ENCODE results near the gene PXYLP1.
A peak's percentile ranks its signal among the peaks of the same experiment; 100 is the strongest.

The PXYLP1 gene

DNA sequence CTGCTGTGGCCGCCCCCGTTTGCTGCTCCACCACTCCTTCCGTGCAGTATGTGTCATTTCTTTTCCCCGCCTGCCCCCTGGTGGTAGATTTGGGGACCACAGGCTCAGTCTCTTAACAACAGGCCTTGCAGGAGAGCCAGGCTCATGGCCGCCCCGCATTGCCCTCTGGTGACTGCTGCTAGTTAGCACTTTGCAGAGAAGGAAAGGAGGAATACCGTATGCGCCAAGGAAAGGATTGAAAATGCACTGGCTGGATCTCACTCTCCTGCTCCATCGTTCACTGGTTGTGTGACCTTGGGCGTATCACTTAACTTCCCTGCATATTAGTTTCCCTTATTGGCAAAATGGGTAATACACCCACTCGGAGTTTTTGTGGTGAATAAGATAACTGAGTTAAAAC is 39.3 kb upstream of the PXYLP1 start:
- Histone ChIP-seq H2BK12ac (ENCODE audit: low read length) (no peak overlapping the region), H3K27ac (ENCODE audit: low read depth, low read length) (no peak overlapping the region), H3K4ac (ENCODE audit: low read depth, low read length) (no peak overlapping the region), H3K18ac (ENCODE audit: low read length) (no peak overlapping the region), H2AFZ (ENCODE audit: insufficient read depth, low read length, poor library complexity) (no peak overlapping the region), H3K9ac (ENCODE audit: low read length) (no peak overlapping the region), H4K91ac (ENCODE audit: low read depth, low read length) (no peak overlapping the region), H2BK5ac (ENCODE audit: low read depth, low read length, poor library complexity) (no peak overlapping the region), H4K8ac (ENCODE audit: low read depth, low read length) (no peak overlapping the region), H2AK5ac (ENCODE audit: low read length) (no peak overlapping the region), H2BK120ac (ENCODE audit: insufficient read depth, low read length, poor library complexity) (no peak overlapping the region), H3K79me1 (ENCODE audit: low read length) (no peaks in the 10 kb centered on the region), H3K9me3 (ENCODE audit: insufficient read depth, low read depth, low read length) (peaks cover 1% of the 10 kb centered on the region), H3K4me3 (ENCODE audit: low read depth, low read length) (no peak overlapping the region), H3K36me3 (ENCODE audit: control insufficient read depth in 1 of 2, insufficient read depth in 2 of 2, low read length in 2 of 2) (no peaks in the 10 kb centered on the region), H3K4me2 (ENCODE audit: low read length) (no peak overlapping the region), H4K12ac (ENCODE audit: low read depth, low read length) (no peak overlapping the region), H3K27me3 (ENCODE audit: insufficient read depth, low read length) (no peaks in the 10 kb centered on the region), H3K14ac (ENCODE audit: low read length) (no peak overlapping the region), H3K23ac (ENCODE audit: low read length) (no peak overlapping the region), H3K4me1 (ENCODE audit: control insufficient read depth in 1 of 2, insufficient read depth in 2 of 2, low read length in 2 of 2) (no peaks in the 10 kb centered on the region), H3K79me2 (ENCODE audit: control insufficient read depth, insufficient read depth, low read length, poor library complexity) (no peaks in the 10 kb centered on the region)
- no CpG with 5 or more reads among the region's 11 CpGs for WGBS (ENCODE audit: extremely low coverage, insufficient coverage, insufficient read length)
- DNase-seq = peak; percentile 95 to 99

DNA sequence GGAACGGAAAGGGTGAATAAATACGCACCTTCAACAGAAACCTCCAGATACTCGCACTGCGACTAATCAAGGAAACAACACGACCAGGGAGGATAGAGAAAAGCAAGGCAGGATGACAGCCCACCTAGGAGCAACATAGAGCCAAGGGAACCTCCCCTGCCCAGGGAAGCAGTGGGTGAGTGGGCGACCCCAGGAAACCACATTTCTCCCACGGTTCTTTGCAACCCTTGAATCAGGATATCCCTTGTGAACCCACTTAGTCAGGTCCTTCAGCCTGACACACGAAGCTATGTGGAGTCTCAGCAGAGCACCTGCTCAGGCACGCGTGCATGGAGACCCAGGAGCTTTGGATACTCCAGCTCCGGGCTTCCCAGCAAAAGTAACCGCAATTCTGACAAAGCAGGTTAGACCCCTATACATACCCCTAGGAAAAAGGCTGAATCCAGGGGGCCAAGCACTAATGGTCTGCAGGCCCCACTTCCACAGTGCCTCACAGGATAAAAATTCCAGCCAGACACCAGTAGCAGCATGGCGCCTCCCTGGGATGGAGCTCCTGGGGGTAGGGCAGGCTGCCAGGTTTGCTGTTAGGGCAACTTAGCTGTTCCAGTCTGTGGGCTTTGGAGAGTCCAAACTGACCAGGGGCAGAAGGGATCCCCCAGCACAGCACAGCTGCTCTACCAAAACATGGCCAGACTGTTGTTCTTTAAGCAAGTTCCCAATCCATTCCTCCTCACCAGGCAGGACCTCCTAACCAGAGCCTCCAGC is 38.4 kb upstream of the PXYLP1 start:
- Histone ChIP-seq H3K9me3 (ENCODE audit: insufficient read depth, low read depth, low read length) (peaks cover 1% of the 10 kb centered on the region), H3K4ac (ENCODE audit: low read depth, low read length) (no peak overlapping the region), H3K79me1 (ENCODE audit: low read length) (no peaks in the 10 kb centered on the region), H2AK5ac (ENCODE audit: low read length) (no peak overlapping the region), H3K27me3 (ENCODE audit: insufficient read depth, low read length) (no peaks in the 10 kb centered on the region), H4K12ac (ENCODE audit: low read depth, low read length) (no peak overlapping the region), H3K4me2 (ENCODE audit: low read length) (no peak overlapping the region), H3K18ac (ENCODE audit: low read length) (no peak overlapping the region), H2AFZ (ENCODE audit: insufficient read depth, low read length, poor library complexity) (no peak overlapping the region), H3K27ac (ENCODE audit: low read depth, low read length) (no peak overlapping the region), H3K23ac (ENCODE audit: low read length) (no peak overlapping the region), H3K4me1 (ENCODE audit: control insufficient read depth in 1 of 2, insufficient read depth in 2 of 2, low read length in 2 of 2) (no peaks in the 10 kb centered on the region), H4K8ac (ENCODE audit: low read depth, low read length) (no peak overlapping the region), H3K9ac (ENCODE audit: low read length) (no peak overlapping the region), H3K79me2 (ENCODE audit: control insufficient read depth, insufficient read depth, low read length, poor library complexity) (no peaks in the 10 kb centered on the region), H2BK5ac (ENCODE audit: low read depth, low read length, poor library complexity) (no peak overlapping the region), H3K4me3 (ENCODE audit: low read depth, low read length) (no peak overlapping the region), H2BK120ac (ENCODE audit: insufficient read depth, low read length, poor library complexity) (no peak overlapping the region), H3K14ac (ENCODE audit: low read length) (no peak overlapping the region), H3K36me3 (ENCODE audit: control insufficient read depth in 1 of 2, insufficient read depth in 2 of 2, low read length in 2 of 2) (no peaks in the 10 kb centered on the region), H2BK12ac (ENCODE audit: low read length) (no peak overlapping the region), H4K91ac (ENCODE audit: low read depth, low read length) (no peak overlapping the region)
- WGBS (ENCODE audit: extremely low coverage, insufficient coverage, insufficient read length) = no CpG with 5 or more reads among the region's 13 CpGs
- DNase-seq = no peak

DNA sequence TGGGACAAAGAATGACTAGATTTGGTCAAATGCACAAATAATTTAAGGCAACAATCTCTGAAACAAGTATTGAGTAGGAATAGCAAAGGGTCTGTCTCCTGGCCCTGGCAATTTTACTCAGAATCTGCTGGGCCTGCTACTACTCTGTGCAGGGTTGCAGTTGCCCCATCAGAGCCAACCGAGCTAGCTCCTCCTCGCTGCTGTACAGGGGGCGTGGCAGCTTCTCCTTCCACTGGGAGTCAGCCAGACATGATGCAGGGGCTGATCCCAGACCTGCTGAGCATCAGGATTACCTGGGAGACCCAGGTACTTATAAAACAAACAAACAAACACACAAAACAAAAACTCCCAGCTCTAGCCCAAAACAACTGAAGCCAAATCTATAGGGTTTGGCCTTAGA is 30.5 kb upstream of the PXYLP1 start:
- Histone ChIP-seq H4K91ac (ENCODE audit: low read depth, low read length) (no peak overlapping the region), H2BK5ac (ENCODE audit: low read depth, low read length, poor library complexity) (no peak overlapping the region), H3K79me1 (ENCODE audit: low read length) (peaks cover 7% of the 10 kb centered on the region), H3K14ac (ENCODE audit: low read length) (no peak overlapping the region), H3K4ac (ENCODE audit: low read depth, low read length) (no peak overlapping the region), H3K27me3 (ENCODE audit: insufficient read depth, low read length) (no peaks in the 10 kb centered on the region), H2BK12ac (ENCODE audit: low read length) (no peak overlapping the region), H3K36me3 (ENCODE audit: control insufficient read depth in 1 of 2, insufficient read depth in 2 of 2, low read length in 2 of 2) (no peaks in the 10 kb centered on the region), H4K8ac (ENCODE audit: low read depth, low read length) (no peak overlapping the region), H3K4me3 (ENCODE audit: low read depth, low read length) (no peak overlapping the region), H2AFZ (ENCODE audit: insufficient read depth, low read length, poor library complexity) (no peak overlapping the region), H2BK120ac (ENCODE audit: insufficient read depth, low read length, poor library complexity) (no peak overlapping the region), H3K9ac (ENCODE audit: low read length) (no peak overlapping the region), H3K18ac (ENCODE audit: low read length) (no peak overlapping the region), H3K27ac (ENCODE audit: low read depth, low read length) (no peak overlapping the region), H3K9me3 (ENCODE audit: insufficient read depth, low read depth, low read length) (no peaks in the 10 kb centered on the region), H4K12ac (ENCODE audit: low read depth, low read length) (no peak overlapping the region), H3K4me1 (ENCODE audit: control insufficient read depth in 1 of 2, insufficient read depth in 2 of 2, low read length in 2 of 2) (peaks cover 6 to 18% of the 10 kb centered on the region in 2 experiments), H2AK5ac (ENCODE audit: low read length) (no peak overlapping the region), H3K79me2 (ENCODE audit: control insufficient read depth, insufficient read depth, low read length, poor library complexity) (no peaks in the 10 kb centered on the region), H3K4me2 (ENCODE audit: low read length) (no peak overlapping the region), H3K23ac (ENCODE audit: low read length) (no peak overlapping the region)
- peak in 1 of 2 donors; percentile 20 for DNase-seq
- no CpG with 5 or more reads among the region's 3 CpGs for WGBS (ENCODE audit: extremely low coverage, insufficient coverage, insufficient read length)

DNA sequence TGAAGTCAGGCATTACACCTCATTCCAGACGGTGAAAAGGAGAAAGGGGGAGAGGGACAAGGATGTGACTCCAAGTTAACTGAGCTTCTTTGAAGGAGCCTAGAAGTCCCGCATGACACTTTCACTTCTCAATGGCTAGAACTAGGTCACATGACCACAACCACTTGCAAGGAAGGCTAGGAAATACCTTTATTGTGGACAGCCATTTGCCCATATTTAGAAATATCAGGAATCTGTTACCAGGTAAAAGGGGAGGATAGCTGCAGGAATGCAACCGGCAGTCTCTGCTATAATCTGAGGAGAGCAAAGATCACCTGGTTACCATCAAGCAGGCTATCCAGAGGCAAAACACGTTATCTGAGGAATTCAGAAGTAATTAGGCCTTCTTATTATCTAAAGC is 28.9 kb upstream of the PXYLP1 start:
- H2AFZ ChIP-seq (ENCODE audit: insufficient read depth, low read length, poor library complexity) = no peak overlapping the region
- no peak overlapping the region for H2BK5ac ChIP-seq (ENCODE audit: low read depth, low read length, poor library complexity)
- no peak overlapping the region for H4K91ac ChIP-seq (ENCODE audit: low read depth, low read length)
- H3K27me3 ChIP-seq (ENCODE audit: insufficient read depth, low read length) = no peaks in the 10 kb centered on the region
- no peak overlapping the region for H3K18ac ChIP-seq (ENCODE audit: low read length)
- H3K4me2 ChIP-seq (ENCODE audit: low read length) = peak overlapping the region; percentile 23
- H4K8ac ChIP-seq (ENCODE audit: low read depth, low read length) = no peak overlapping the region
- H2AK5ac ChIP-seq (ENCODE audit: low read length) = no peak overlapping the region
- H3K4me3 ChIP-seq (ENCODE audit: low read depth, low read length) = no peak overlapping the region
- H3K36me3 ChIP-seq (ENCODE audit: control insufficient read depth in 1 of 2, insufficient read depth in 2 of 2, low read length in 2 of 2) = no peaks in the 10 kb centered on the region
- DNase-seq = peak; percentile 87 to 96
- no peak overlapping the region for H3K9ac ChIP-seq (ENCODE audit: low read length)
- peaks cover 7% of the 10 kb centered on the region for H3K79me1 ChIP-seq (ENCODE audit: low read length)
- H2BK120ac ChIP-seq (ENCODE audit: insufficient read depth, low read length, poor library complexity) = peak overlapping the region; percentile 50
- H3K4ac ChIP-seq (ENCODE audit: low read depth, low read length) = no peak overlapping the region
- peaks cover 6 to 18% of the 10 kb centered on the region in 2 experiments for H3K4me1 ChIP-seq (ENCODE audit: control insufficient read depth in 1 of 2, insufficient read depth in 2 of 2, low read length in 2 of 2)
- no peak overlapping the region for H3K14ac ChIP-seq (ENCODE audit: low read length)
- no peak overlapping the region for H3K23ac ChIP-seq (ENCODE audit: low read length)
- no peak overlapping the region for H2BK12ac ChIP-seq (ENCODE audit: low read length)
- WGBS (ENCODE audit: extremely low coverage, insufficient coverage, insufficient read length) = no CpG with 5 or more reads among the region's 4 CpGs
- H3K9me3 ChIP-seq (ENCODE audit: insufficient read depth, low read depth, low read length) = no peaks in the 10 kb centered on the region
- peak overlapping the region; percentile 59 for H3K27ac ChIP-seq (ENCODE audit: low read depth, low read length)
- no peaks in the 10 kb centered on the region for H3K79me2 ChIP-seq (ENCODE audit: control insufficient read depth, insufficient read depth, low read length, poor library complexity)
- H4K12ac ChIP-seq (ENCODE audit: low read depth, low read length) = no peak overlapping the region

All from trophoblast cell (in vitro differentiated cells and primary cell).